HL-60 (cell line): ENCODE data around the gene HMX3.

Source experiments
- GABPA ChIP-seq: IDR thresholded peaks from 2 replicates; pipeline ENCODE4 v1.6.1; 2012; ENCODE audit warnings: low read depth
- POLR2AphosphoS5 ChIP-seq: IDR thresholded peaks from 2 replicates; pipeline ENCODE4 v1.6.1; 2012; ENCODE audit warnings: low read depth
- SPI1 ChIP-seq: IDR thresholded peaks from 2 replicates; pipeline ENCODE4 v1.6.1; 2012; ENCODE audit warnings: low read depth, mild to moderate bottlenecking, borderline replicate concordance
- TF ChIP-seq, protein P1 (sequence below): IDR thresholded peaks from one replicate; pipeline ENCODE4 v1.5.1; 2011; ENCODE audit warnings: low read length, control low read depth, inconsistent platforms; ENCODE audit not compliant: insufficient read depth
- TF ChIP-seq, protein P2 (sequence below): IDR thresholded peaks from 2 replicates; pipeline ENCODE4 v1.6.1; 2012; ENCODE audit warnings: low read depth; ENCODE audit not compliant: insufficient replicate concordance

DNA sequence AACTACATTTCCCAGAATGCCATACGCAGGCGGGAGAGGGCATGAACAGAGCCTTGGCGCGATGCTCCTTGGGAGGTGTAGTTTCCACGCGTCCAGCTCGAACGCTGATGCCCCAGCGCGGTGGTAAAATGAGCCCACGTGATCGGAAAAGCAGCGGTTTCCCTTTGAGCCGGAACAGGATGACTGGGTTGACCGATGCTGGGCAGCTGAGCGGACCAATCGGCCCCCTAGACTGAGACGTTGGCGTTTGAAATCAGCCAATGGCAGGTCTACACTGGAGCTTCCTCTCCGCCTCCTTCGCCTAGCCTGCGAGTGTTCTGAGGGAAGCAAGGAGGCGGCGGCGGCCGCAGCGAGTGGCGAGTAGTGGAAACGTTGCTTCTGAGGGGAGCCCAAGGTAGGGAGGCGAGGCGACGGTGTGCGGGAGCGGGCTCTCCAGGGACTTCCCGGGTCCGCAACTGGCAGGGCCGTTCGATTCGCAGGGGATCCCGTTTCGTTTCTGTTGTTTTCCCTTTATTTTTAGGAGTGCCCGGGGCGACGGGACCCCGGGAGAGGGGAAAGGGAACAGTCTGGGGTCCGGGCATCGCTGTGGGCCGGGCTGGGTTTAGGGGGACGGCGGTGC, 18.4 kb downstream of the HMX3 start, which contains the start of gene BUB3:
- TF ChIP-seq, protein P1, sequence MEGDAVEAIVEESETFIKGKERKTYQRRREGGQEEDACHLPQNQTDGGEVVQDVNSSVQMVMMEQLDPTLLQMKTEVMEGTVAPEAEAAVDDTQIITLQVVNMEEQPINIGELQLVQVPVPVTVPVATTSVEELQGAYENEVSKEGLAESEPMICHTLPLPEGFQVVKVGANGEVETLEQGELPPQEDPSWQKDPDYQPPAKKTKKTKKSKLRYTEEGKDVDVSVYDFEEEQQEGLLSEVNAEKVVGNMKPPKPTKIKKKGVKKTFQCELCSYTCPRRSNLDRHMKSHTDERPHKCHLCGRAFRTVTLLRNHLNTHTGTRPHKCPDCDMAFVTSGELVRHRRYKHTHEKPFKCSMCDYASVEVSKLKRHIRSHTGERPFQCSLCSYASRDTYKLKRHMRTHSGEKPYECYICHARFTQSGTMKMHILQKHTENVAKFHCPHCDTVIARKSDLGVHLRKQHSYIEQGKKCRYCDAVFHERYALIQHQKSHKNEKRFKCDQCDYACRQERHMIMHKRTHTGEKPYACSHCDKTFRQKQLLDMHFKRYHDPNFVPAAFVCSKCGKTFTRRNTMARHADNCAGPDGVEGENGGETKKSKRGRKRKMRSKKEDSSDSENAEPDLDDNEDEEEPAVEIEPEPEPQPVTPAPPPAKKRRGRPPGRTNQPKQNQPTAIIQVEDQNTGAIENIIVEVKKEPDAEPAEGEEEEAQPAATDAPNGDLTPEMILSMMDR, result no peak
- peak; percentile 98 for TF ChIP-seq POLR2AphosphoS5
- TF ChIP-seq, protein P2, sequence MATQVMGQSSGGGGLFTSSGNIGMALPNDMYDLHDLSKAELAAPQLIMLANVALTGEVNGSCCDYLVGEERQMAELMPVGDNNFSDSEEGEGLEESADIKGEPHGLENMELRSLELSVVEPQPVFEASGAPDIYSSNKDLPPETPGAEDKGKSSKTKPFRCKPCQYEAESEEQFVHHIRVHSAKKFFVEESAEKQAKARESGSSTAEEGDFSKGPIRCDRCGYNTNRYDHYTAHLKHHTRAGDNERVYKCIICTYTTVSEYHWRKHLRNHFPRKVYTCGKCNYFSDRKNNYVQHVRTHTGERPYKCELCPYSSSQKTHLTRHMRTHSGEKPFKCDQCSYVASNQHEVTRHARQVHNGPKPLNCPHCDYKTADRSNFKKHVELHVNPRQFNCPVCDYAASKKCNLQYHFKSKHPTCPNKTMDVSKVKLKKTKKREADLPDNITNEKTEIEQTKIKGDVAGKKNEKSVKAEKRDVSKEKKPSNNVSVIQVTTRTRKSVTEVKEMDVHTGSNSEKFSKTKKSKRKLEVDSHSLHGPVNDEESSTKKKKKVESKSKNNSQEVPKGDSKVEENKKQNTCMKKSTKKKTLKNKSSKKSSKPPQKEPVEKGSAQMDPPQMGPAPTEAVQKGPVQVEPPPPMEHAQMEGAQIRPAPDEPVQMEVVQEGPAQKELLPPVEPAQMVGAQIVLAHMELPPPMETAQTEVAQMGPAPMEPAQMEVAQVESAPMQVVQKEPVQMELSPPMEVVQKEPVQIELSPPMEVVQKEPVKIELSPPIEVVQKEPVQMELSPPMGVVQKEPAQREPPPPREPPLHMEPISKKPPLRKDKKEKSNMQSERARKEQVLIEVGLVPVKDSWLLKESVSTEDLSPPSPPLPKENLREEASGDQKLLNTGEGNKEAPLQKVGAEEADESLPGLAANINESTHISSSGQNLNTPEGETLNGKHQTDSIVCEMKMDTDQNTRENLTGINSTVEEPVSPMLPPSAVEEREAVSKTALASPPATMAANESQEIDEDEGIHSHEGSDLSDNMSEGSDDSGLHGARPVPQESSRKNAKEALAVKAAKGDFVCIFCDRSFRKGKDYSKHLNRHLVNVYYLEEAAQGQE, result peak; percentile 28
- TF ChIP-seq GABPA, result peak; percentile 85
- TF ChIP-seq SPI1, result 0 out of 2 replicates have a peak, but pooled peaks have one; percentile 41
